ENCODE data around the gene DESI2. TPM values are rescaled to one million over a fixed set of nuclear protein-coding genes. Genes with fewer than 3 reads are reported as not detected.

The DESI2 gene
- total and polyA plus RNA-seq, 8 donors, result 48.3 to 77.0 (median 67.7) TPM

DNA sequence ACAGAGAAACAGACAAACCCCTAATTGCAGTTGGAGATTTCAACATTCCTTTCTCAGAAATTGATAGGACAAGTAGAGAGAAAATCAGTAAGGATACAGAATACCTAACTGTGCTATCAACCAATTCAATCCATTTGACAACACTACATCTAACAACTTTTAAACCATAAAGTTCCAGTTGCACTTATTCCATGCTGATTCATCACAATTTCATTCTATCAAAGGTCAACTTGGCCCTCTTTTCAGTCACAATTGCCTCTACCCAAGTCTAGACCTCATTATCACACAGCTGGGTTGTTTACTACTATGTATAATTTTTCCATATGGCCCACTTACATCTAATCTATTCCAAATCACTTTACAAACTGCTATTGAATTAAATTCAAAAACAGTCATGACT lies 19.8 kb upstream of the DESI2 start:
- no peak for DNase-seq
- Histone ChIP-seq H3K4me3 (no peak overlapping the region), H3K4me1 (no peaks in the 10 kb centered on the region), H3K9me3 (no peaks in the 10 kb centered on the region), H3K27me3 (no peaks in the 10 kb centered on the region), H3K36me3 (no peaks in the 10 kb centered on the region), H3K27ac (no peak overlapping the region)
- intact Hi-C loops (cut with DNase I), result no loop called here
- no peak for ATAC-seq
- TF ChIP-seq, protein P1, sequence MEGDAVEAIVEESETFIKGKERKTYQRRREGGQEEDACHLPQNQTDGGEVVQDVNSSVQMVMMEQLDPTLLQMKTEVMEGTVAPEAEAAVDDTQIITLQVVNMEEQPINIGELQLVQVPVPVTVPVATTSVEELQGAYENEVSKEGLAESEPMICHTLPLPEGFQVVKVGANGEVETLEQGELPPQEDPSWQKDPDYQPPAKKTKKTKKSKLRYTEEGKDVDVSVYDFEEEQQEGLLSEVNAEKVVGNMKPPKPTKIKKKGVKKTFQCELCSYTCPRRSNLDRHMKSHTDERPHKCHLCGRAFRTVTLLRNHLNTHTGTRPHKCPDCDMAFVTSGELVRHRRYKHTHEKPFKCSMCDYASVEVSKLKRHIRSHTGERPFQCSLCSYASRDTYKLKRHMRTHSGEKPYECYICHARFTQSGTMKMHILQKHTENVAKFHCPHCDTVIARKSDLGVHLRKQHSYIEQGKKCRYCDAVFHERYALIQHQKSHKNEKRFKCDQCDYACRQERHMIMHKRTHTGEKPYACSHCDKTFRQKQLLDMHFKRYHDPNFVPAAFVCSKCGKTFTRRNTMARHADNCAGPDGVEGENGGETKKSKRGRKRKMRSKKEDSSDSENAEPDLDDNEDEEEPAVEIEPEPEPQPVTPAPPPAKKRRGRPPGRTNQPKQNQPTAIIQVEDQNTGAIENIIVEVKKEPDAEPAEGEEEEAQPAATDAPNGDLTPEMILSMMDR (IDR thresholded peaks at IDR 0.05), result no peak

DNA sequence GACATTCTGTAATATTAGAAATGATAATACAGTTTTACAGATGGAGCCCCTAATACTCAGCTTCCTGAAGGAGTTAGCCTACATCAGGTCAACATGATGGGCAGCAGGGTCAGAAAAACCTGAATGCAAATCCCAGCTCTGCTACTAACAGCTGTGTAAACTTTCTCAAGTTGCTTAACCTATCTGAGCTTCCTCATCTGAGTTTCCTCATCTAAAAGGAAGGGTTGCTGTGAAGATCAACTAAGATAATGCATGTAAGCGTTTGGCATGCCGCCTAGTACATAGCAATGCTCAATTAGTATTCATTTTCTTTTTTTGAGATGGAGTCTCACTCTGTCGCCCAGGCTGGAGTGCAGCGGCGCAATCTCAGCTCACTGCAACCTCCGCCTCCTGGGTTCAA lies 18.4 kb upstream of the DESI2 start:
- TF ChIP-seq, protein P1 (IDR thresholded peaks at IDR 0.05), result no peak
- DNase-seq (no peak), ATAC-seq (no peak)
- Histone ChIP-seq H3K36me3 (no peaks in the 10 kb centered on the region), H3K9me3 (no peaks in the 10 kb centered on the region), H3K4me3 (no peak overlapping the region), H3K27me3 (no peaks in the 10 kb centered on the region), H3K4me1 (no peaks in the 10 kb centered on the region), H3K27ac (no peak overlapping the region)
- intact Hi-C loops (cut with DNase I), result no loop called here

DNA sequence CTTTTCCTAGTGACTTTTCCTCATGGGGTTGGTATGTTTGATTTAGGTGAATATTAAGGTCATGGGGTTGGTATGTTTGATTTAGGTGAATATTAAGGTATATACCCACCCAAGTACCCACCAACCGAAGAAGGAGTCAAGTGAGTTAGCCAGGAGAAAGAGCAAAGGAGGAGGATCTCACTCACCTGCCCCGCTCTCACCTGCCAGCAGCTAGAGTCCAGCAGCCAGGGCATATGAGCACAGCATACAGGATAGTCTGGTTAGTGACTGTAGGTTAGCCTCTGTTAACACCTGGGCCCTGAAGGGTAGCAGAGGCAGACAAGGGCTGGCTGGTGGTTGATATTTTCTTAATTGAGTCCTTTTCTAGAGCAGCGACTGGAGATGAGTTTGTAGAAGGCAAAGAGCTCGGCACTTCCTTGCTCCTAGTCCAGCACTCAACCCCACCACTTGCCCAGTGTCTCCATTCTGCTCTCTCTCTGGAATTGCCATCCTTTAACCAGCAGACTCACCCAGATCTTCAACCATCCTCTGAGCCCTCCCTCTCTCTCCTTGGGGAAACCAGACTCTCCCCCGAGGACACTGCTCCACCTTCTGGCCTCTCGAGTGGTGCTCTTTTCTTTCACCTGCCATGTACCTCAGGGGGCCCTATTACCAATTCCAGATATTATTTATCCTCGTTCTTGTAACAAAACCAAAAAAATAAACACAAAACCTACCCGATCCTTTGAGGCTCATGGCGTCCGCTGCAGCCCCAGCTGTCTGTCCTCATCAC lies 16.3 kb upstream of the DESI2 start:
- intact Hi-C loops (cut with DNase I), result no loop called here
- H3K9me3 ChIP-seq, result no peaks in the 10 kb centered on the region
- no peak overlapping the region for H3K27ac ChIP-seq
- DNase-seq, result no peak
- ATAC-seq, result no peak
- H3K4me3 ChIP-seq, result no peak overlapping the region
- H3K4me1 ChIP-seq, result no peaks in the 10 kb centered on the region
- no peaks in the 10 kb centered on the region for H3K36me3 ChIP-seq
- no peaks in the 10 kb centered on the region for H3K27me3 ChIP-seq
- TF ChIP-seq, protein P1 (IDR thresholded peaks at IDR 0.05), result no peak

DNA sequence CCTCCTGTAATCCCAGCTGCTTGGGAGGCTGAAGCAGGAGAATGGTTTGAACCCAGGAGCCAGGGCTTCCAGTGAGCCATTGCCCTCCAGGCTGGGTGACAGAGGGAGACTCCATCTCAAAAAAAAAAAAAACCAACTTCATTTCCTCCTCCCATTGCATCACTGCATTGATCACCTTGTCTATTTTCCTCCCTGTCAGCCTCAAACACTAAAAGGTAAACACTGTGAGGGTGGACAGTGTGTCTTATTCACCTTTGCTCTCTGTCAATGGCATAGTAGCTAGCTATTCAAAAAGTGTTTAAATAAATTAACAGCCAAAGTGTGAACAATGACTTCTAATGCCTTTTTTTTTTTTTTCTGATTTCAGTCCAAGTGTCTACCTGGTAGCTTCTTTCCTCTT lies 13.4 kb upstream of the DESI2 start:
- H3K4me3 ChIP-seq, result no peak overlapping the region
- H3K9me3 ChIP-seq, result no peaks in the 10 kb centered on the region
- no peak overlapping the region for H3K27ac ChIP-seq
- TF ChIP-seq, protein P1 (IDR thresholded peaks at IDR 0.05), result no peak
- ATAC-seq (no peak), DNase-seq (no peak)
- H3K36me3 ChIP-seq, result no peaks in the 10 kb centered on the region
- intact Hi-C loops (cut with DNase I), result no loop called here
- H3K27me3 ChIP-seq, result no peaks in the 10 kb centered on the region
- H3K4me1 ChIP-seq, result no peaks in the 10 kb centered on the region

DNA sequence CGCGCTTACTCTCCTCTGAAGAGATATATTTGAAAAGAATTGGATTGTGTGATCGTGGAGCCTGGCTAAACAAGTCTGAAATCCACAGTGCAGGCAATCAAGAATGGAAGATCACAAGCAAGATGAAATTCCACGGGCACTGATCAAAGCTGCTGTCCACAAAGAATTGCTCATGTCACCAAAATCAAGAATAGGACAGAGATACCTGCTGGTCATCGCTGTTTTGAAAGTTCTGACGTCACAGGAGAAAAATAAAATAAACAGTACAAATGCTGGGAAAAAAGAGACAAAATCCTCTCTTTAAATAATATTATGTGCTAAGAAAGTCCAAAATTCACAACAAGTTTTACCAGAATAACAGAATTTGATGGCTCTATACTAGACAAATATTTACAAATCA lies 12.0 kb upstream of the DESI2 start:
- no peaks in the 10 kb centered on the region for H3K36me3 ChIP-seq
- H3K4me1 ChIP-seq, result no peaks in the 10 kb centered on the region
- DNase-seq, result no peak
- no peak overlapping the region for H3K27ac ChIP-seq
- intact Hi-C loops (cut with DNase I), result no loop called here
- no peak for ATAC-seq
- no peaks in the 10 kb centered on the region for H3K9me3 ChIP-seq
- H3K4me3 ChIP-seq, result no peak overlapping the region
- TF ChIP-seq, protein P1 (IDR thresholded peaks at IDR 0.05), result no peak
- H3K27me3 ChIP-seq, result no peaks in the 10 kb centered on the region
